ENCODE results near the gene LONP1.

The LONP1 gene

DNA sequence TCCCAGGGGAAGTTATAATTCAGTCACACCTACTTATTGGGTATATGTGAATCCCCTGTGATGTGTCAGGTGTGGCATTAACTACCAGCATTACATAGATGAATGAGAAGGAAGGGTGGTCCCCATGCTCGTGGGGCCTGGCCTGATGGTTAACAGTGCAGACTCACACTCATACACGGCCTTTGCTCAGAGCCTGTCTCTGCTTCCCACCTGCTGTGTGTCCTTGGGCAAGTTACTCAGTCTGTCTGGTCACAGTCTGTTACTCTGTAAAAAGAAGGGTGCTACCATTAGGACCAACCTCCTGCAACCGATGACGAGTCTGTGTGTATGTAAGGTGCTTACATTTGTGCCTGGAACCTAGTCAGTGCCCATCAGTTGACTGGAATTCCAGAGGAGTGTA lies 73.2 kb downstream of the LONP1 start:
- DNase-seq, result no peak

GRCh38 chr19:5645409-5645808 lies 74.5 kb downstream of the LONP1 start:
- DNase-seq, result no peak

- DNase-seq, result no peak
Observed at GRCh38 chr19:5644037-5644436, 75.9 kb downstream of the LONP1 start.

- DNase-seq, result no peak
Observed at GRCh38 chr19:5643060-5643459, 76.9 kb downstream of the LONP1 start.

GRCh38 chr19:5642204-5642603 lies 77.7 kb downstream of the LONP1 start:
- DNase-seq, result no peak
